GM21528 (cell line): Measurements from ENCODE around the gene CLCNKA.
"Not testable (repeated sequence)": the region's sequence is repeated elsewhere in the genome, so short reads cannot be mapped to it uniquely, and the experiment has no call there.

ENCODE experiments used
- ATAC-seq: cut with Tn5 transposase; IDR thresholded peaks from one replicate; pipeline ENCODE4 v1.9.1; 2021; ENCODE audit warnings: mild to moderate bottlenecking, moderate library complexity; ENCODE audit not compliant: unreplicated experiment, low FRiP score

The CLCNKA gene

GRCh38 chr1:16015960-16016901 is 5.6 kb upstream of the CLCNKA start:
- ATAC-seq: no peak

GRCh38 chr1:16017076-16017460 is 4.8 kb upstream of the CLCNKA start:
- ATAC-seq: no peak

- no peak for ATAC-seq
Measured at GRCh38 chr1:16017461-16018303, 4.2 kb upstream of the CLCNKA start, which contains the start of gene HSPB7. Gene HSPB7 (minus strand): TSS chr1:16018043. CDS start chr1:16017963, 80 bp downstream.

- no peak for ATAC-seq
Measured at GRCh38 chr1:16018308-16018707, 3.5 kb upstream of the CLCNKA start.

- no peak for ATAC-seq
Measured at GRCh38 chr1:16018749-16019643, 2.8 kb upstream of the CLCNKA start.

- no peak for ATAC-seq
Measured at GRCh38 chr1:16019644-16020277, 2.1 kb upstream of the CLCNKA start.

GRCh38 chr1:16020325-16020724 is 1.5 kb upstream of the CLCNKA start:
- ATAC-seq: no peak

- ATAC-seq: not testable (repeated sequence)
Measured at GRCh38 chr1:16020878-16021277, 958 bp upstream of the CLCNKA start.

- ATAC-seq: no peak
Measured at GRCh38 chr1:16022393-16022792, 557 bp downstream of the CLCNKA start.

- ATAC-seq: no peak
Measured at GRCh38 chr1:16023050-16023653, 1.3 kb downstream of the CLCNKA start.

GRCh38 chr1:16026302-16026701 is 4.5 kb downstream of the CLCNKA start:
- ATAC-seq: not testable (repeated sequence)

- no peak for ATAC-seq
Measured at GRCh38 chr1:16026723-16027484, 5.1 kb downstream of the CLCNKA start.

GRCh38 chr1:16028237-16029002 is 6.6 kb downstream of the CLCNKA start:
- no peak for ATAC-seq

- not testable (repeated sequence) for ATAC-seq
Measured at GRCh38 chr1:16029003-16029268, 7.1 kb downstream of the CLCNKA start.

GRCh38 chr1:16029288-16029687 is 7.5 kb downstream of the CLCNKA start:
- no peak for ATAC-seq

GRCh38 chr1:16031551-16031950 is 9.7 kb downstream of the CLCNKA start:
- no peak for ATAC-seq

GRCh38 chr1:16032388-16033102 is 10.7 kb downstream of the CLCNKA start:
- ATAC-seq: no peak
